WERI-Rb-1 (cell line): Measurements from ENCODE around the gene RIPPLY2.

Experiments used
- DNase-seq: peaks from one replicate; pipeline ENCODE4 v3.0.0-alpha.2; 2020
- H3K27ac ChIP-seq: fragments of 250-450 bp; sonication (Bioruptor Pico); 2 replicates; pipeline ENCODE4 v1.5.1; 2020; ENCODE audit warnings: mild to moderate bottlenecking, moderate library complexity
- H3K27me3 ChIP-seq: fragments of 250-450 bp; sonication (Bioruptor Pico); 2 replicates; pipeline ENCODE4 v1.5.1; 2021; ENCODE audit warnings: mild to moderate bottlenecking, low read depth, moderate library complexity; ENCODE audit not compliant: insufficient read depth, severe bottlenecking
- H3K36me3 ChIP-seq: fragments of 250-450 bp; sonication (Bioruptor Pico); 2 replicates; pipeline ENCODE4 v1.5.1; 2020; ENCODE audit warnings: mild to moderate bottlenecking, moderate library complexity
- H3K4me3 ChIP-seq: 2 replicates; pipeline ENCODE4 v1.5.1; 2011; ENCODE audit warnings: low read depth, mild to moderate bottlenecking, control low read depth, low read length
- H3K9me3 ChIP-seq: fragments of 250-450 bp; sonication (Bioruptor Pico); 2 replicates; pipeline ENCODE4 v1.5.1; 2021; ENCODE audit warnings: mild to moderate bottlenecking, moderate library complexity; ENCODE audit not compliant: severe bottlenecking
- TF ChIP-seq, protein P1 (sequence below): IDR thresholded peaks from 2 replicates; pipeline ENCODE4 v1.5.1; 2011; ENCODE audit warnings: low read depth, mild to moderate bottlenecking, control low read depth, inconsistent platforms, low read length

Gene RIPPLY2

DNA sequence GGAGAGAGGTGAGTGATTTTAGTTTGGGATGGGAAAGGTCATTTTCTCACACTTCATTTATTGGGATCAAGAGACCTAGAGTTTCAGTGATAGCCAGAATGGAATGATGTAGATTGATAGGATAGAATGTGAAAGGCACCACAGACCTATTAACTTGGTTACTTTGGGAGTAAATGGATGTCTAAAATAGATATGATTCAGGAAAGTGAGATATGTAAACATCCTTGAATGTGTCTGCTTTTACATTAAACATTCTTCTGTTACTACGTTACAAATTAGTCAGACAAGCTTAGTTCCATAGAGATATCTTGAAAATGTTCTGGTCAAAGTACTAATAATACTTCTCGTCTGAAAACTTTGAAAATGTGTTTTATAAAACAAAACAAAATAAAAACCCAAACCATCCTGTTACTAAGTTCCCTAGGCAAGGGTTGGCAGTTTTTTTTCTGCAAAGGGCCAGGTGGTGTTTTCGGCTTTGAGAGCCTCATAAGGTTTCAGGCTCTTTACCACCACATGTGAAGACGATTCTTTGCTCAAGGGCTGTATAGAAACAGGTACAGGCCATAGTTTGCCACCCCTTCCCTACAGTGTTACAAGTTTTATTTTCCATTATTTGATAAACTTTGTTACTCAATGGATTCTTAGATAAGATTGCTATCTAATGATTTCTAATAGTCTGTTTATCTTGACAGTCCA lies 9.8 kb downstream of the RIPPLY2 start:
- DNase-seq = no peak
- no peak overlapping the region for H3K4me3 ChIP-seq
- no peaks in the 10 kb centered on the region for H3K27me3 ChIP-seq
- peaks cover 24% of the 10 kb centered on the region for H3K36me3 ChIP-seq
- no peak overlapping the region for H3K27ac ChIP-seq
- no peaks in the 10 kb centered on the region for H3K9me3 ChIP-seq
- TF ChIP-seq, protein P1, sequence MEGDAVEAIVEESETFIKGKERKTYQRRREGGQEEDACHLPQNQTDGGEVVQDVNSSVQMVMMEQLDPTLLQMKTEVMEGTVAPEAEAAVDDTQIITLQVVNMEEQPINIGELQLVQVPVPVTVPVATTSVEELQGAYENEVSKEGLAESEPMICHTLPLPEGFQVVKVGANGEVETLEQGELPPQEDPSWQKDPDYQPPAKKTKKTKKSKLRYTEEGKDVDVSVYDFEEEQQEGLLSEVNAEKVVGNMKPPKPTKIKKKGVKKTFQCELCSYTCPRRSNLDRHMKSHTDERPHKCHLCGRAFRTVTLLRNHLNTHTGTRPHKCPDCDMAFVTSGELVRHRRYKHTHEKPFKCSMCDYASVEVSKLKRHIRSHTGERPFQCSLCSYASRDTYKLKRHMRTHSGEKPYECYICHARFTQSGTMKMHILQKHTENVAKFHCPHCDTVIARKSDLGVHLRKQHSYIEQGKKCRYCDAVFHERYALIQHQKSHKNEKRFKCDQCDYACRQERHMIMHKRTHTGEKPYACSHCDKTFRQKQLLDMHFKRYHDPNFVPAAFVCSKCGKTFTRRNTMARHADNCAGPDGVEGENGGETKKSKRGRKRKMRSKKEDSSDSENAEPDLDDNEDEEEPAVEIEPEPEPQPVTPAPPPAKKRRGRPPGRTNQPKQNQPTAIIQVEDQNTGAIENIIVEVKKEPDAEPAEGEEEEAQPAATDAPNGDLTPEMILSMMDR = no peak

DNA sequence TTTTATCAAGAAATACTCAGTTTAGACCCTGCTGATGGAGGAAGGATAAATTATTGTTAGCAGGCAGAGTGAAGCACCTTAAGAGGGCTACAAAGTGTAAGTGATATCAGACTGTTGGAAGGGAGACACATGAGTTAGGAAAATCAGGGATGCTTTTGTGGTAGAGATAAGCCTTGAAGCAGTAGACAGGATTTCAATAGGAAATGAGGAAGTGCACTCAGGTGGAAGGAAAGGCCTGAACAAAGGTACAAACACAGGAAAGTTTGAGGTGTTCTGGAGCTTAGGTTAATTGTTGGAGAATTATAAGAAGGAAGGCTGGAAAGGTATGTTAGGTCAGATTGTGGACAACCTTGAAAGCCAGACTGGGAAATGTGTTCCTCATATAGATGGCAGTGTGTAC lies 13.9 kb downstream of the RIPPLY2 start:
- Histone ChIP-seq H3K4me3 (no peak overlapping the region), H3K27ac (no peak overlapping the region), H3K9me3 (no peaks in the 10 kb centered on the region), H3K36me3 (peaks cover 30% of the 10 kb centered on the region), H3K27me3 (no peaks in the 10 kb centered on the region)
- DNase-seq = no peak
- TF ChIP-seq, protein P1 = no peak

DNA sequence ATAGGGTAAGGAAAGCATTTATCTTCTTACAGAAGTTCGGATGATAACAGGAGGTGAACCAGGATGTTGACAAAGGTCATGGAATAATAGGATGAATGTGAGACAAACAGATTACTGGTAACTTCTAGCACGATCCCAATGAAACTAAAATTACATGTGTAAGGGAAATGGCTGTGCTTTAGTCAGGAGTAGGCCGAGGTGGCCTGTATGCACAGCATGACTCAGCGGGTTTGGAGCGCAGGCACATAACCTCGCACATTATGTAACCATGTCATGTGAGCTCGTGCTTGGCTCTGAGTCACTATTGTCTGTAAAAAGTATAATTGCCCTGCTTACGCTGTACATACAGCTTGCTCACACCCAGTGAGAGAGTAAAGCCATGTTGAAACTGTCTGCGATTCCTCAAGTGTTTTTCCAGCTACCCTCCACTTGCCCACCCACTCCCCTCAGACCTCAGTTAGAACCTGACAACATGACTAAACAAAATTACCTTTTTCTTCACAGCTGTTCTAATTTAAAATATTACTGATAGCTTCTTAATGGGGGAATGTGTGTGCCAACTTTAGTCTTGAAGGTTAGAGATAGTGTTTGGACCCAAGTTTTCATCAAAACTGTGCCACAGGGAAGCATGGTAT lies 14.5 kb downstream of the RIPPLY2 start:
- Histone ChIP-seq H3K9me3 (no peaks in the 10 kb centered on the region), H3K27ac (no peak overlapping the region), H3K36me3 (peaks cover 30% of the 10 kb centered on the region), H3K27me3 (no peaks in the 10 kb centered on the region), H3K4me3 (no peak overlapping the region)
- TF ChIP-seq, protein P1 = no peak
- peak; percentile 27 for DNase-seq

GRCh38 chr6:83868639-83869038 lies 15.5 kb downstream of the RIPPLY2 start:
- H3K36me3 ChIP-seq = peaks cover 30% of the 10 kb centered on the region
- no peaks in the 10 kb centered on the region for H3K27me3 ChIP-seq
- TF ChIP-seq, protein P1 = no peak
- DNase-seq = no peak
- no peak overlapping the region for H3K27ac ChIP-seq
- no peak overlapping the region for H3K4me3 ChIP-seq
- no peaks in the 10 kb centered on the region for H3K9me3 ChIP-seq

GRCh38 chr6:83870649-83871048 lies 17.5 kb downstream of the RIPPLY2 start:
- H3K27me3 ChIP-seq = no peaks in the 10 kb centered on the region
- TF ChIP-seq, protein P1 = no peak
- no peak overlapping the region for H3K27ac ChIP-seq
- DNase-seq = no peak
- H3K36me3 ChIP-seq = peaks cover 22% of the 10 kb centered on the region
- H3K9me3 ChIP-seq = no peaks in the 10 kb centered on the region
- H3K4me3 ChIP-seq = no peak overlapping the region
